ENCODE data around the gene PRKG1. TPM values are rescaled to one million over a fixed set of nuclear protein-coding genes. Genes with fewer than 3 reads are reported as not detected.
"Not testable (repeated sequence)": the region's sequence is repeated elsewhere in the genome, so short reads cannot be mapped to it uniquely, and the experiment has no call there.

PRKG1 gene
- total RNA-seq, 2 donors from 2014 or later, result 17.2 TPM

DNA sequence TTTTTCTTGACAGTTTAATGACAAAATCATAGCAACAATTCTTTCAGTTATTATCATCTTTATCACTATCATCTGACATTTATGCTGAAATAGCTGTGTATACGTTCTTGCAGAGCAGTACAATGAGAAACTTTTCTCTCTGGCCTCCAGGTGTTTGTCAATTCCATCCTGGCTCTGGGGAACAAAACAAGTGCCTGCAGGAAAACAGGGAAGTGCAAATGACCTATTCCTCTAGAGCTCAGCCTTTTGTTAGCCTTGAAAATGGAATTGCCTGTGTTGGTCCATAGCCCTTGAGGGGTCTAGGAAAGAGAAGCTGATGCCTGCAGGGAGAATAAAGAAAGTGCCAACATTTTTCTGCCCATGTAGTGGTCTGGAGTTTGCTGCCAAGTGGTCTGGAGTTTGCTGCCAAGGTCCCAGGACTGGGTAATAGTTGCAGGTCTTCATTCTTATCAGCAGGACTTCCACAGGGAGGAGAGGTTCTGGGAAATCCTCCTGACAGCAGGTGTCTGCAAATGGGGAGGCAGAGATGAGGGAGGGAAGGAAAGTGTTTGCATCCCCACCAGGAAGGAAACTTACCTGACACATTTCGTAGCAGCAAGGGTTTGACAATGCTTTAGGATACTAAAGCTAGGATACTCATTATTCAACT is 635.2 kb downstream of the PRKG1 start:
- no peak for DNase-seq
- no peak for ATAC-seq
- intact Hi-C loops (cut with DNase I, micrococcal nuclease), result no loop called here

DNA sequence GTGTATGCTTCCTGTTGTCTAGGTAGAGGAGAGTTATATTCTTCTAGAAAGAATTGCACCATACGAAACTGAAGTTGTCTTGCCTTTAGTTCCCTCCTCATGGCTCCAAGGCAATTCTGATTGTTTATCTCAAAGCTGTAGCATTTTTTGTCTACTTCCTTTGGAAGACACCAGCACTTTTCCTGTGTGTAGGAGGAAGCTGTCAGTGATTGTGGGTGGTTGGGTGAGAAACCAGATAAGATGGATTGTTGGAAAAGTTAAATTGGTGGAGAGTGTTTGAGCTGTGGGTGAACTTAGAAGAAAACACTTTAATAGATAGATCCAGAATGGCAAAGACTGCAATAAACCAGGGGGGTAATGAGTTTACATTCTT is 637.2 kb downstream of the PRKG1 start:
- intact Hi-C loops (cut with DNase I, micrococcal nuclease), result no loop called here
- ATAC-seq, result no peak
- no peak for DNase-seq

DNA sequence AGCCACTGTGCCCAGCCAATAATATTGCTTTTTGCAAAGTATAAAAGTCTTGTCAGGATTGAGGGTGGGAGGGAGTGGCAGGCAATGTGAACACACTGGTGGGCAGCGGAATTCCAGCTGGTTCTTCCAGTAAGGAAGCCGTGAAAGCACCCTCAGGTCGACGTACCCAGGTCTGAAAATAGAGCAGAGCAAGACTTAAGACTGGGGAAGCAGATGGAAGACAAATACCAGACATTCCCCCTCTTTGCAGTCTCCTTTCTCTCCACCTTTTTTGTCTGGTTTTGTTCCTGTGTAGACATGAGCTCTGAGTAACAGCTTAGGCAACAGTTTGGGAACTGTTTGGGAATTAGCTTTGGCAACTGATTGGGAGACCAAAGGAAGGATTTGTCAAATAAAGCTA is 642.7 kb downstream of the PRKG1 start:
- DNase-seq (no peak), ATAC-seq (no peak)
- intact Hi-C loops (cut with DNase I, micrococcal nuclease), result no loop called here

DNA sequence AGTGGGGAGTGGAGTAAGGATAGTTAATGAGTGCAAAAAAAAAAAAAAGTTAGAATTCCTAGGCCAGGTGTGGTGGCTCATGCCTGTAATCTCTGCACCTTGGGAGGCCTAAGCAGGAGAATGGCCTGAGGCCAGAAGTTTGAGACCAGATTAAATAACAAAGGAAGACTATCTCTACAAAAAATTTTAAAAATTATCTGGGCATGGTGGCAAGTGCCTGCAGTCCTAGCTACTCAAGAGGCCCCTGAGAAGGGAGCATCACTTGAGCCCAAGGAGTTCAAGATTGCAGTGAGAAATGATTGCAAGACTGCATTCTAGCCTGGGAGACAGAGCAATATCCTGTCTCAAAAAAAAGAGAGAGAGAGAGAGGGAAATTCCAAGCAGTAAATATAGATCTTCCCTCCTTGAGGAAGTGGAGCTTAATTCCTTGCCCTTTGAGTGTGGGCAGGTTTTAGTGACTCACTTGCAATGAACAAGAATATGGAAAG is 644.6 kb downstream of the PRKG1 start:
- intact Hi-C loops (cut with DNase I, micrococcal nuclease), result no loop called here
- DNase-seq (no peak), ATAC-seq (peak; percentile 92)

DNA sequence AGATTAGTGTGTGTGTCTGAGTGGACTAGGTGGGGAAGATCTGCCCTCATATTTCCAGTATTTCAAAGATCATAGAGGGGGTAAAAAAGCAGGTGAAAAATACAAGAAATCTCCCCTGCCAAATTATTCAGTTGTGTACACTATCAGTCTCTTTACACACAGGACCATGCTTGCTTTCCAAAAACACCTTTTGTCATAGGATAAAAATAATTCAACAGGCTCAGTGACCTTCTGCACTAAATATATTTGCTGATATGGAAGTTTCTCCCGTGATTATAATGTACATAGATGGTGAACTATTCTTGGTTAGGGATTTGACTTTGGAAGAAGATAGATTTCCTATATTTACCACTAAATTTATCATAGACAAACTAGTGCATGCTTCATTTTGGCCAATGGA is 649.8 kb downstream of the PRKG1 start:
- DNase-seq, result no peak
- no peak for ATAC-seq
- intact Hi-C loops (cut with DNase I, micrococcal nuclease), result no loop called here

DNA sequence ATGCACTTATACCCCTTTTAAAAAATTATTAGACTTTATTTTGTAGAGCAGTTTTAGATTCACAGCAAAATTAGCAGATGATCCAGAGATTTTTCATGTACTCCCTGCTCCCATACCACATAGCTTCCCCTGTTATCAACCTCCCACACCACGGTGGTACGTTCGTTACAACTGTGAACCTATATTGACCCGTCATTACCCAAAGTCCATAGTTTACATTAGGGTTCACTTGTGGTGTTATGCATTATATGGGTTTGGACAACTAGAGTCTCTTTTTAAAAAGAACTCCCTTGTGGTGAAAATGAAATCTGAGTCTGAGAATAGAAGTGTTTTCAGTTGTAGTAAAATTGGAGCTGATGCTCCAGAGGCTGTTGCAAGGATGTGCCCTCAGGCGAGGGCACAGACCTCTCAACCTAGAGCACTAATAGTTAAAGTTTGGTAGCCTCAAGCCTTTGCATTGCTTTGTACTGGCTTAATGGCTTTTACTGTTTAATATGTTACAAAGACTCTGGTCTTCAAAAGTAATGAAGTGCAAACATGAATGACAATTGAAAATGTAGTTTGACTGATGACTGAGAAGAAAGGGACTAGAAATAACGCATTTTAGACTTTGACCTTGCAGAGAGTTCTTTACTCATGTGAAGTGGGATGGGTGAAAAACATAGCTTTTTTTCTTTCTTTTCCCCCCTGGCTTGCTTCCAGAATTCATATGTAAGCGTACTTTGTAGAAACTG is 655.7 kb downstream of the PRKG1 start:
- ATAC-seq, result peak; percentile 55
- no peak for DNase-seq
- intact Hi-C loops (cut with DNase I, micrococcal nuclease), result no loop called here

DNA sequence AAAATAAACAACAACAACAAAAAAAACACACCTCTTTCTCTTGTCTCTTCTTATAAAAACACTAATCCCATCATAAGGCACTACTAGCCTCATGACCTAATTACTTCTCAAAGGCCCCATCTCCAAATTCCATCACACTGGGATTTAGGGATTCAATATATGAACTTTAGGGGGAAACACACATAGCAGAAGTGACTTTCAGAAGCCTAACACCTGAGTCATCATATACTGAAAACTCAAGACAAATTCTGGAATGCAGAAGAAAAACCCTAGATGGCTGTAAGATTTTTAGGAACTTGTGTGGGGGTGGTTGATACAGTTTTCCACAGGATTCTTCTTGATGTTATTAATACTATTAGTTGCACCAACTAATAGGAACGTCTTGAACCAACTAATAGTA is 658.8 kb downstream of the PRKG1 start:
- no peak for ATAC-seq
- intact Hi-C loops (cut with DNase I, micrococcal nuclease), result no loop called here
- no peak for DNase-seq

DNA sequence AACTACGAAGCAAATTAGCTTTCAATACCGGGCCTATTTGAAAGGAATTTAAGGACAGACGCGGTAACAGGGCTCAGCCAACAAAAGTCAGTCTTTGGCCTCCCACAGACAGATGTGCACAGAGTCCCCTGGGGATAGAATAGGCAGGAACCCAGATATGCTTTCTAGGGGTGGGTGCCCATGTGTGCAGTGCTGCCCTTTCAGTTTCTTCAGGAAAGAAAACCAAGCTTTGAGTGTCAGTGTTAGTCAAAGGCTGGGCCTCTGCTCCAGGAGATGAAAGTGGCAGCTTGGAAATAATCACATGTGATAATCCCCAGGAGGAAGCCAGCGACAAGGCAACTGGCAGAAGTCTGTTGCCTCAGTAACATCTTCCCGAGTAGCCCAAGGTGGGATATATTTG is 668.9 kb downstream of the PRKG1 start:
- ATAC-seq (no peak), DNase-seq (no peak)
- intact Hi-C loops (cut with DNase I, micrococcal nuclease), result no loop called here

DNA sequence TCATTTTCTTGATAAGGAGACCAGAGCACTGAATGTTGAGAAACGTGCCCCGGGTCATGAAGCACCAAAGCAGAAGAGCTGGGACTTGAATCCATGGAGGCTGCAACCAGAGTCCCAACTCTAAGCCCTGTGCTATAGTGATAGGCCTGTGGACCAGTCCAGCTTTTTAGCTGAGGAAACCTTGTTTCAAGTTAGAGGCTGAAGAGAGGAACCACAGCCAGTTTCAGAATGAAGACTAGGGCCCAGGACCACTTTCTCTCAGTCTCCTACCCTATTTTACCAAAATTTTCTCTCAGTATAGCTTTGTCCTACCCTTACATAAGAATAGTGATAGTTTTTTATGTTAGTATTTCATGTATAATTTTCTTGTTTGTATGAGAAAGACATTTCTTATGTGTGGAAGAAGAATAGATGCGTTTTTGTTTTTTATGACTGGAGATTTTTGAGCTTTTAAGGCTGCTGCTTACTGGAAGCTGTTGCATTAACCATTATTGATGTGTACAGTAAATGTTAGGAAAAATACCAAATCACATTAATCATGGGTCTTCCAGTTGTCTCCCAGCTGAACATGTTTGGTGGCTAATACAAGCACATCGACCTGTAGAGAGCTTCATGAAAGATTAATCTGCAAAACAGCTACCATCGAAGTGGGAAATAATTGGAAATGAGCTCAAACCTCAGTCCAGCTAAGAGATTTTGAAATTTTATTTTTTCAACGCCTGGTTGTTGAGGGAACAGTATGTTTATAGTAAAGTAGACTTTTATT is 670.1 kb downstream of the PRKG1 start:
- intact Hi-C loops (cut with DNase I, micrococcal nuclease), result no loop called here
- DNase-seq (no peak), ATAC-seq (no peak)

DNA sequence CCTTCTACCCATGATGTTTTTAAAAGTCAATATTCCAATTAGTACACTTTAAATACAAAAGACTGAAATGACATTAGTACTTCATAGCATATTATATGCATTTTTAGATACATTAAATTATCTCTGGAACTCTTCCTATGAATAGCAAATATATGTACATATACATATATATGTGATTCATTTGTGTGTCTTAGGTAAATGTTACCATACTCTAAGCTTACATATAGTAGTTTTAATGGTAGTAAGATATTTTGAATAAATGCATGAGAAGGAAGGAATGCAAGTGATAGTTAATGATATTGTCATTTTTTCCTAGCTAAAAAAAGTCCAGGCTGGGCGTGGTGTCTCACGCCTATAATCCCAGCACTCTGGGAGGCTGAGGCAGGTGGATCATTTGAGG is 671.1 kb downstream of the PRKG1 start:
- no peak for ATAC-seq
- intact Hi-C loops (cut with DNase I, micrococcal nuclease), result no loop called here

DNA sequence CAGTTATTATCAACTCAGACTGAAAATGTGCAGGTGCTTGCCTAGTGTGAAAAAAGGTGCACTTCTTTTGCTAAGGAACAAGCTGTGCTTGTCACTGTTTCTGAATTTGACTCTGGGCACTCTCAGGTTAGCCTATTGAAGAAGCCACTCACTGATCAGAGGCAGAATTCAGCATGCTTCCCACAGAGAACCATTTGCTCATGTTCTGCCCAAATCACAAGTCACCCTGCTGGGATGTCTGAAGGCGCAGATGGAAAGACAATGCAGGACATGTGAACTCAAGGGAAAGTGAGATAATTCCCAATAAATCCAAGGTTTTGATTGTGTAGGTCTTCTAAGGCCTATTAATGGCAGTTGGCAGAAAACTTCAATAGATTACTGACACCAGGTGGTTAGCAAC is 672.9 kb downstream of the PRKG1 start:
- ATAC-seq, result no peak
- DNase-seq, result no peak
- intact Hi-C loops (cut with DNase I, micrococcal nuclease), result no loop called here

More for the DNA sequence above, 671.1 kb downstream of the PRKG1 start:
- DNase-seq, result no peak

DNA sequence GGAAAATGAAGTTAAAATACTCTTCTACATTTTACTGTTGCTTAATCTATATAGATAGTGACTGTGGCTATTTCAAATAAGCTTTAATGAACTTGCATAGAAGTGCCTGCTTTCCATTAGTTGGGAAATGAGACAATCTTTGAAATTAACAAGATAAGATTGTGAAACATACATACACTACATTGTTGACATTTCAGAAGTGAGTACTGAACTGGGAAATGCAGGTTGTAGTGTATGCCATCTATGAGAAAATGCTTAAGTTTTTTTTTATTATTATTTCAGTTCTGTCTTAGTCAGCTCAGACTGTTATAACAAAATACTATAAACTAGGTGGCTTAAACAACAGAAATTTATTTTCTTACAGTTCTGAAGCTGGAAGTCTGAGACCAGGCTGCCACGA is 674.7 kb downstream of the PRKG1 start:
- DNase-seq (no peak), ATAC-seq (no peak)
- intact Hi-C loops (cut with DNase I, micrococcal nuclease), result no loop called here

DNA sequence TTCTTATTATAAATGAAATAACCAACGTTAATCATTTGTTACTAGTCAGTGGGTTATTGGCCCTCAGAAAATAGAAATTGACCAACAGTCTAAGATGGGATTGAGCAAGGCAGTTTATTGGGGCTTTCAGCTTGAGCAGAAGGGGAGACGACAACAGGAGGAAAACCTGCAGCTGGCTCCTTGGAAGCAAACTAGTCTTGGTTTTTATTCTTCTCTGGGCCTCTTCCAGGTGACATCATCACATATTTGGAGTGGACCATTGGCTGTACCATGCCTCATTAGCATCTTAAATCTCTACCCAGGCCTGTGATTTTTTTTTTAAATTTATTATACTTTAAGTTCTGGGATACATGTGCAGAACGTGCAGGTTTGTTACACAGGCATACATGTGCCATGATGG is 684.1 kb downstream of the PRKG1 start:
- ATAC-seq (no peak), DNase-seq (no peak)
- intact Hi-C loops (cut with DNase I, micrococcal nuclease), result no loop called here

DNA sequence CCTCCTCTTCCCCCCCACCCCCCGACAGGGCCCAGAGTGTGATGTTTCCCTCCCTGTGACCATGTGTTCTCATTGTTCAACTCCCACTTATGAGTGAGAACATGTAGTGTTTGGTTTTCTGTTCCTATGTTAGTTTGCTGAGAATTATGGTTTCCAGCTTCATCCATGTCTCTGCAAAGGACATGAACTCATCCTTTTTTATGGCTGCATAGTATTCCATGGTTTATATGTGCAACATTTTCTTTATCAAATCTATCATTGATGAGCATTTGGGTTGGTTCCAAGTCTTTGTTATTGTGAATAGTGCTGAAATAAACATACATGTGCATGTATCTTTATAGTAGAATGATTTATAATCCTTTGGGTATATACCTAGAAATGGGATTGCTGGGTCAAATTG is 684.6 kb downstream of the PRKG1 start:
- DNase-seq; ATAC-seq; intact Hi-C loops (cut with DNase I, micrococcal nuclease): not testable (repeated sequence)

DNA sequence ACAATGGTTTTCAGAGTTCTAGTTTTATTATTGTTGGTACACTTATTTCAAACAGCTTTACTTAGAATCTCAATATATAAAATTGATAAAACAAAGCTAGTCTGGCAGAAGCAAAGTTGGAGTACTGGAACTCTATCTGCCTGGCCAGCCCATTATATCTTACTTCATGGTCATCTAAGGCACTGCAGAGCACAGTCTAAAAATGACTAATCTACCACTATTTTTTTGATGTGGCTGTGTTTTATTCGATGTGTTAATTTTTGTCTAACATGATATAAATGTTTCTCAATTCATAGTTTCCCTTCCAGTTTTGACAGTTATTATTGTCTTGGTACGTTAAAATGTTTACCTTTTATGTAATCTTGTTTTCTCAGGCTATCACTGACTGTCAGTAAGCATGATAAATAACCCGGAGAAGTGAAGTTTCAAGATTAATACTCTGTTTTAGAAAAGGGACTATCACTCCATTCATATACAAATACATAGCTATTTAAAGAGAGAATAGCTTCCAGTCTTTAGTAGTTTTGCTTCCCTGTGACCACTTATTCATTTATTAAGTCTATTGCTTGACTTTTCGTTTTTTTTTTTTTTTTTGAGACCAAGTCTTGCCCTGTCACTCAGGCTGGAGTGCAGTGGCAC is 685.7 kb downstream of the PRKG1 start:
- no peak for ATAC-seq
- DNase-seq, result no peak
- intact Hi-C loops (cut with DNase I, micrococcal nuclease), result no loop called here

DNA sequence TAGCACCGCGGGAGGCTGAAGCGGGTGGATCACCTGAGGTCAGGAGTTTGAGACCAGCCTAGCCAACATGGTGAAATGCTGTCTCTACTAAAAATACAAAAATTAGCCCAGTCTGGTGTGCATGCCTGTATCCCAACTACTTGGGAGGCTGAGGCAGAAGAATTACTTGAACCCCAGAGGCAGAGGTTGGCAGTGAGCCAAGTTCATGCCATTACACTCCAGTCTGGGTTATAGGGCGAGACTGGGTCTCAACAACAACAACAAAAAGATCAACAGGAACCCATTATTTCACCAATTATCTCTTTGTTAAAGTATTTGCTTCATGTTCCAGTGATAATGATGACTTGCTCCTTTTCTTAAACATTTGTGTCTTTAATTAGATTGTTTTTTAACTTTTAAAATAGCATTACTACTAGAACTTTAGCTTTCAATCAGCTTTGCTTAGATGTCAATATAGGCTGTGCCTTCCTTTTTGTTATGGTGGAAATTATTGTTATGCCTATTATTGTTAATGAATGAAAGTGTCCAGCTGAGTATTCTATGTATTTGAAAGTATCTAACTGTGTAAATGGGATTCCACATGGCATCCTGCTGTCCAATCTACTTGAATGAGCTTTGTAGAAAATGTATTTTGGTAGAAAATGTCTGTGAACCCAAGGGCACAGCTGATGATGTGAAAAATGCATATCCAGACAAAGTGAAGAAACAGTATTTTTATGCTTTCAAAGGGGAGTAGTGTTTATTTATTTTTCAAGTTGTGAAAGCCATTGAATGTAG is 686.8 kb downstream of the PRKG1 start:
- DNase-seq, result no peak
- intact Hi-C loops (cut with DNase I, micrococcal nuclease), result no loop called here

DNA sequence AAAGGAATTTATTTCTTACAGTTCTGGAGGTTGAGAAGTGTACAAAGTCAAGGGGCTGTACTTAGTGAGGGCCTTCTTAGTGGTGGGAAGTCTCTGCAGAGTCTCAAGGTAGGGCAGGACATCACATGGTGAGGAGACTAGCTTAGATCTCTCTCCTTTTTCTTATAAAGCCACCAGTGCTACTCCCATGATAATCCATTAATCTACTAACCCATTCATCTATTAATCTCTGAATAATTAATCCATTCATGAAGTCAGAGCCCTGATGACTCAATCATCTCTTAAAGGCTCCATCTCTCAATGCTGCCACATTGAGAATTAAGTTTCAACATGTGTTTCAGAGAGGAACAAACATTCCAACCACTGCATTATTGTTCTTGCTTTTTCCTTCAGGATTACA is 689.5 kb downstream of the PRKG1 start:
- intact Hi-C loops (cut with DNase I, micrococcal nuclease), result no loop called here
- no peak for DNase-seq

More for the DNA sequence above, 686.8 kb downstream of the PRKG1 start:
- ATAC-seq, result no peak

DNA sequence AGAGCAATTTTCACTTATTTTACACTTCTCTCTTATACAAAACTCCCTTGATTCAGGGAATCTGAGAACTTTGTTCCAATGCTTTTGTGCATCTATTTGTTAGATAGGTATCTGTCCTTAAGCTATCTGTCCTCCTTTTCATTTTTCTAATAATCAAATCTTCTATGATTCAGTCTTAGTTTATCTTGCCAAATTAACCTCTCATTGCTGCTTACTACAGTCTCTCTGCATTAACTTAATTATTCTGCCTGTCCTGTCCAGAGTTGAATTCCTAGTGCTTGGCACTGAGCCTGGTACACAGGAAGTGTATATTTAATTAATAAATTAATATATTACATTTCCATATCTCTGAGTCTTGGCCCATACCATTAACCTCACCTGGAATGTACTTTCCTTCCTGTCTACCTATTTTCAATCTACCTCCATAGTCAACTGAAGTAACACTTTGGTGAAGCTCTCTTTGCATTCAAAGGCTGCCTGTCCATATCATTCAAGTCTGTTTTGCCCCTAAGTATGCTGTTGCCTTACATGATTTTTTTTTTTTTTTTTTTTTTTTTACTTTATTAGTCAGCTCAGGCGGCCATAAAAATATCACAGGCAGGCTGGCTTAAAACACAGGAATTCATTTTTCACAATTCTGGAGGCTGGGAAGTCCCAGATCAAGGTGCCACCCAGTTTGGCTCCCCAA is 691.1 kb downstream of the PRKG1 start:
- no peak for DNase-seq
- intact Hi-C loops (cut with DNase I, micrococcal nuclease), result no loop called here
- ATAC-seq, result no peak

More for the DNA sequence above, 689.5 kb downstream of the PRKG1 start:
- ATAC-seq, result no peak

All from left colon (tissue), 2 donors.